Measurements from ENCODE around the gene SAXO1.

DNA sequence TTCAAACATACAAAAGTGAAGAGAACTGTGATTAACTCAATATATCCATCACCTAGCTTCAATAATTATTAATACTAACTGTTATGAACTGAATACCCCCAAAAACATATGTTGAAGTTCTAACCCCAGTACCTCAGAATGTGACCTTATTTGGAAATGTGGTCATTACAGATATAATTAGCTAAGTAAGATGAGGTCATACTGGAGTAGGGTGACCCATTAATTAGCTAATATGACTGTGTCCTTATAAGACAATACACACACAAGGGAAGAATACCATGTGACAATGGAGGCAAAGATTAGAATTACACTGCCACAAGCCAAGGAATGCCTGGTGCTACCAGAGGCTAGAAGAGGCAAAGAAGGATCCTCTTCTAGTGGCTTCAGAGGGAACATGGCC, 24.0 kb upstream of the SAXO1 start:
- TF ChIP-seq, protein P1, sequence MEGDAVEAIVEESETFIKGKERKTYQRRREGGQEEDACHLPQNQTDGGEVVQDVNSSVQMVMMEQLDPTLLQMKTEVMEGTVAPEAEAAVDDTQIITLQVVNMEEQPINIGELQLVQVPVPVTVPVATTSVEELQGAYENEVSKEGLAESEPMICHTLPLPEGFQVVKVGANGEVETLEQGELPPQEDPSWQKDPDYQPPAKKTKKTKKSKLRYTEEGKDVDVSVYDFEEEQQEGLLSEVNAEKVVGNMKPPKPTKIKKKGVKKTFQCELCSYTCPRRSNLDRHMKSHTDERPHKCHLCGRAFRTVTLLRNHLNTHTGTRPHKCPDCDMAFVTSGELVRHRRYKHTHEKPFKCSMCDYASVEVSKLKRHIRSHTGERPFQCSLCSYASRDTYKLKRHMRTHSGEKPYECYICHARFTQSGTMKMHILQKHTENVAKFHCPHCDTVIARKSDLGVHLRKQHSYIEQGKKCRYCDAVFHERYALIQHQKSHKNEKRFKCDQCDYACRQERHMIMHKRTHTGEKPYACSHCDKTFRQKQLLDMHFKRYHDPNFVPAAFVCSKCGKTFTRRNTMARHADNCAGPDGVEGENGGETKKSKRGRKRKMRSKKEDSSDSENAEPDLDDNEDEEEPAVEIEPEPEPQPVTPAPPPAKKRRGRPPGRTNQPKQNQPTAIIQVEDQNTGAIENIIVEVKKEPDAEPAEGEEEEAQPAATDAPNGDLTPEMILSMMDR (IDR thresholded peaks at IDR 0.05; ENCODE audit: insufficient read depth, low read length) = no peak
- no peak for TF ChIP-seq POLR2AphosphoS5 (IDR thresholded peaks at IDR 0.05; ENCODE audit: low read depth)

All from HL-60 (cell line).